Measurements from ENCODE around the gene AKAP13.
"Not testable (repeated sequence)": the region's sequence is repeated elsewhere in the genome, so short reads cannot be mapped to it uniquely, and the experiment has no call there.

Gene AKAP13

GRCh38 chr15:85380217-85380811 lies at the start of gene AKAP13:
AKAP13 (plus strand) TSS chr15:85380603; CDS start chr15:85485721, 105,118 bp downstream.
- DNase-seq (ENCODE audit: low read depth), result peak; percentile 100

GRCh38 chr15:85330901-85331588 lies 49.4 kb upstream of the AKAP13 start:
- peak; percentile 97 for DNase-seq (ENCODE audit: low read depth)

GRCh38 chr15:85331655-85332285 lies 48.6 kb upstream of the AKAP13 start:
- peak; percentile 9 for DNase-seq (ENCODE audit: low read depth)

GRCh38 chr15:85333132-85333831 lies 47.1 kb upstream of the AKAP13 start:
- peak; percentile 66 for DNase-seq (ENCODE audit: low read depth)

GRCh38 chr15:85334241-85334640 lies 46.2 kb upstream of the AKAP13 start:
- no peak for DNase-seq (ENCODE audit: low read depth)

GRCh38 chr15:85335193-85335942 lies 45.0 kb upstream of the AKAP13 start:
- DNase-seq (ENCODE audit: low read depth), result no peak

- no peak for DNase-seq (ENCODE audit: low read depth)
These were observed 43.5 kb upstream of the AKAP13 start for GRCh38 chr15:85336880-85337279.

GRCh38 chr15:85337425-85338074 lies 42.9 kb upstream of the AKAP13 start:
- DNase-seq (ENCODE audit: low read depth), result no peak

GRCh38 chr15:85340321-85340665 lies 40.1 kb upstream of the AKAP13 start:
- no peak for DNase-seq (ENCODE audit: low read depth)

GRCh38 chr15:85340852-85341251 lies 39.6 kb upstream of the AKAP13 start:
- DNase-seq (ENCODE audit: low read depth), result no peak

- not testable (repeated sequence) for DNase-seq (ENCODE audit: low read depth)
These were observed 38.2 kb upstream of the AKAP13 start for GRCh38 chr15:85342163-85342562.

- peak; percentile 34 for DNase-seq (ENCODE audit: low read depth)
These were observed 37.0 kb upstream of the AKAP13 start for GRCh38 chr15:85343443-85343842.

- DNase-seq (ENCODE audit: low read depth), result not testable (repeated sequence)
These were observed 36.2 kb upstream of the AKAP13 start for GRCh38 chr15:85344241-85344640.

GRCh38 chr15:85344653-85345114 lies 35.7 kb upstream of the AKAP13 start:
- peak; percentile 65 for DNase-seq (ENCODE audit: low read depth)

GRCh38 chr15:85345196-85345918 lies 35.0 kb upstream of the AKAP13 start:
- not testable (repeated sequence) for DNase-seq (ENCODE audit: low read depth)

- DNase-seq (ENCODE audit: low read depth), result not testable (repeated sequence)
These were observed 33.8 kb upstream of the AKAP13 start for GRCh38 chr15:85346462-85347084.

GRCh38 chr15:85347264-85348047 lies 32.9 kb upstream of the AKAP13 start:
- not testable (repeated sequence) for DNase-seq (ENCODE audit: low read depth)

- DNase-seq (ENCODE audit: low read depth), result not testable (repeated sequence)
These were observed 32.2 kb upstream of the AKAP13 start for GRCh38 chr15:85348048-85348766.

- peak; percentile 56 for DNase-seq (ENCODE audit: low read depth)
These were observed 31.3 kb upstream of the AKAP13 start for GRCh38 chr15:85349062-85349461.
